MM.1S (cell line): ENCODE measurements around the gene STARD8.

ENCODE experiments used
- EZH2 ChIP-seq: fragments of 300-600 bp; sonication (generic); optimal IDR thresholded peaks from 2 replicates; pipeline ENCODE3; 2017; ENCODE audit warnings: low read depth, mild to moderate bottlenecking, antibody characterized with exemption, low read length, mixed read lengths
- EZH2phosphoT487 ChIP-seq: fragments of 300-600 bp; sonication (generic); IDR thresholded peaks from 2 replicates; pipeline ENCODE4 v1.6.1; 2018; ENCODE audit warnings: antibody characterized with exemption, low read length
- TF ChIP-seq, protein P1 (sequence below): fragments of 300-600 bp; sonication (generic); IDR thresholded peaks from 2 replicates; pipeline ENCODE4 v1.5.1; 2016; ENCODE audit warnings: antibody characterized with exemption, low read length, mixed read lengths

DNA sequence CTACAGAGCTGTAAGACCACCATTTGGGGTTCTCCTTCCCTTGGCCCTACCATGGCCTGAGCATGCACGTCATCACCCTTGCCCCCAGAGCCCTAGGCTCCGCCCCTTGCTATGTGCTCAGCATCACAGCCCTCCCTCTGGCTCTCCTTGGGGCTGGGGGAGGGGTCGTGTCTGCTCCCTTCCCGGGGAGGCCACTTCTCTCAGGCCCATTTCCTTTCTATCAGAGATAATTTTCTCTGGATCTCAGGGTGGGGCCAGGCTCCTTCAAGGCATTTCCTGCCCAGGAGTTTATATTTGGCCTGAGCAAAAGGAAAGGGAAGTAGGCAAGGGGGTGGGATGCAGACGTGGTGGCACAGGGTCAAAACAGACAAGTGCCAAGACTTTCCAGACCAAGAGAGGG, 55.9 kb downstream of the STARD8 start:
- TF ChIP-seq, protein P1, sequence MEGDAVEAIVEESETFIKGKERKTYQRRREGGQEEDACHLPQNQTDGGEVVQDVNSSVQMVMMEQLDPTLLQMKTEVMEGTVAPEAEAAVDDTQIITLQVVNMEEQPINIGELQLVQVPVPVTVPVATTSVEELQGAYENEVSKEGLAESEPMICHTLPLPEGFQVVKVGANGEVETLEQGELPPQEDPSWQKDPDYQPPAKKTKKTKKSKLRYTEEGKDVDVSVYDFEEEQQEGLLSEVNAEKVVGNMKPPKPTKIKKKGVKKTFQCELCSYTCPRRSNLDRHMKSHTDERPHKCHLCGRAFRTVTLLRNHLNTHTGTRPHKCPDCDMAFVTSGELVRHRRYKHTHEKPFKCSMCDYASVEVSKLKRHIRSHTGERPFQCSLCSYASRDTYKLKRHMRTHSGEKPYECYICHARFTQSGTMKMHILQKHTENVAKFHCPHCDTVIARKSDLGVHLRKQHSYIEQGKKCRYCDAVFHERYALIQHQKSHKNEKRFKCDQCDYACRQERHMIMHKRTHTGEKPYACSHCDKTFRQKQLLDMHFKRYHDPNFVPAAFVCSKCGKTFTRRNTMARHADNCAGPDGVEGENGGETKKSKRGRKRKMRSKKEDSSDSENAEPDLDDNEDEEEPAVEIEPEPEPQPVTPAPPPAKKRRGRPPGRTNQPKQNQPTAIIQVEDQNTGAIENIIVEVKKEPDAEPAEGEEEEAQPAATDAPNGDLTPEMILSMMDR: no peak
- no peak for TF ChIP-seq EZH2phosphoT487
- TF ChIP-seq EZH2: no peak
